ENCODE results near the gene SERINC3. TPM values are rescaled to one million over a fixed set of nuclear protein-coding genes. Genes with fewer than 3 reads are reported as not detected.

SERINC3 gene
- total and polyA plus RNA-seq, 7 donors: 35.6 to 104 (median 89.5) TPM

GRCh38 chr20:44495802-44496481 is 25.9 kb downstream of the SERINC3 start:
- Histone ChIP-seq H3K36me3 (ENCODE audit: insufficient read depth in 1 of 2, low read depth in 1 of 2) (peaks cover 0 to 95% of the 10 kb centered on the region in 2 donors), H3K4me1 (peaks cover 41% of the 10 kb centered on the region), H3K9me3 (no peaks in the 10 kb centered on the region), H3K4me3 (no peak overlapping the region), H3K27ac (peak overlapping the region; percentile 79), H3K27me3 (ENCODE audit: insufficient read depth in 3 of 3, low read length in 2 of 3) (no peaks in the 10 kb centered on the region)
- no peak for TF ChIP-seq CTCF (IDR thresholded peaks at IDR 0.05)
- 87 to 96% (median 93%) methylated on average over 3 of the region's 3 CpGs for WGBS, 3 donors
- DNase-seq: no peak
- ATAC-seq: peak; percentile 75 to 78 (median 77)
- intact Hi-C loops (cut with DNase I): no loop called here

- WGBS, 3 donors: 88 to 100% (median 100%) methylated on average over 1 of the region's 1 CpG
- Histone ChIP-seq H3K27ac (peak overlapping the region; percentile 79), H3K9me3 (no peaks in the 10 kb centered on the region), H3K27me3 (ENCODE audit: insufficient read depth in 3 of 3, low read length in 2 of 3) (no peaks in the 10 kb centered on the region), H3K36me3 (ENCODE audit: insufficient read depth in 1 of 2, low read depth in 1 of 2) (peaks cover under 1 to 94% of the 10 kb centered on the region in 2 donors), H3K4me3 (no peak overlapping the region), H3K4me1 (peaks cover 34% of the 10 kb centered on the region)
- intact Hi-C loops (cut with DNase I): no loop called here
- DNase-seq (no peak), ATAC-seq (peak; percentile 72 to 83 (median 78))
- TF ChIP-seq CTCF (IDR thresholded peaks at IDR 0.05): no peak
Observed at GRCh38 chr20:44495257-44495656, 26.6 kb downstream of the SERINC3 start.

GRCh38 chr20:44494681-44495080 is 27.2 kb downstream of the SERINC3 start:
- intact Hi-C loops (cut with DNase I): no loop called here
- no peak for ATAC-seq
- no peak for TF ChIP-seq CTCF (IDR thresholded peaks at IDR 0.05)
- Histone ChIP-seq H3K27me3 (ENCODE audit: insufficient read depth in 3 of 3, low read length in 2 of 3) (no peaks in the 10 kb centered on the region), H3K36me3 (ENCODE audit: insufficient read depth in 1 of 2, low read depth in 1 of 2) (peaks cover 5 to 94% of the 10 kb centered on the region in 2 donors), H3K27ac (peak overlapping the region; percentile 79), H3K9me3 (no peaks in the 10 kb centered on the region), H3K4me3 (no peak overlapping the region), H3K4me1 (peaks cover 33% of the 10 kb centered on the region)
- no peak for DNase-seq
- 87 to 99% (median 96%) methylated on average over 3 of the region's 3 CpGs for WGBS, 3 donors

GRCh38 chr20:44494266-44494665 is 27.6 kb downstream of the SERINC3 start:
- no peaks in the 10 kb centered on the region for H3K9me3 ChIP-seq
- intact Hi-C loops (cut with DNase I): no loop called here
- ATAC-seq (no peak), DNase-seq (no peak)
- no peak for TF ChIP-seq CTCF (IDR thresholded peaks at IDR 0.05)
- 94 to 97% (median 96%) methylated on average over 1 of the region's 1 CpG for WGBS, 3 donors
- H3K36me3 ChIP-seq (ENCODE audit: insufficient read depth in 1 of 2, low read depth in 1 of 2): peaks cover 9 to 94% of the 10 kb centered on the region in 2 donors
- peaks cover 33% of the 10 kb centered on the region for H3K4me1 ChIP-seq
- H3K27me3 ChIP-seq (ENCODE audit: insufficient read depth in 3 of 3, low read length in 2 of 3): no peaks in the 10 kb centered on the region
- no peak overlapping the region for H3K27ac ChIP-seq
- H3K4me3 ChIP-seq: no peak overlapping the region

All from psoas muscle (tissue), 8 donors.